Karpas-422 (cell line): ENCODE measurements around the gene OMG. TPM values are rescaled to one million over a fixed set of nuclear protein-coding genes. Genes with fewer than 3 reads are reported as not detected.

Experiments used
- total RNA-seq: library from RNA; depleted of rRNA; stranded (reverse); fragments of >200 nt; shearing (Covaris generic); gene quantifications from 2 replicates; pipeline ENCODE4 v1.2.3, GENCODE V29; 2014; ENCODE audit warnings: low replicate concordance; rRNA removed

Gene OMG
- total RNA-seq, 1 experiment from 2014 or later: 0.11 TPM

Other genes starting within 250 kb of the OMG start
- gene NF1, start 202.3 kb downstream of the OMG start, total RNA-seq: 56.6 and 164 TPM in 2 replicates
- gene EVI2B, start 16.8 kb upstream of the OMG start, total RNA-seq: 0.76 and 5.0 TPM in 2 replicates
- not detected in 2 replicates for gene EVI2A, start 24.4 kb upstream of the OMG start, total RNA-seq
- 3.6 and 13.3 TPM in 2 replicates for gene RAB11FIP4, start 94.4 kb upstream of the OMG start, total RNA-seq